Nephron (organoid): ENCODE measurements around the gene DPP6.
A peak's percentile ranks its signal among the peaks of the same experiment; 100 is the strongest.

ENCODE experiments used
- H3K27ac Mint-ChIP-seq, 3 experiments: 2 replicates each; pipeline ENCODE4 v1.8.0; 2020; ENCODE audit warnings: mixed read lengths in 3 of 3, mild to moderate bottlenecking in 2 of 3, moderate library complexity in 1 of 3
- H3K27me3 Mint-ChIP-seq: 2 replicates; pipeline ENCODE4 v1.8.0; 2021; ENCODE audit warnings: low read depth, mild to moderate bottlenecking, moderate library complexity, mixed read lengths
- H3K36me3 Mint-ChIP-seq: 2 replicates; pipeline ENCODE4 v1.8.0; 2020; ENCODE audit warnings: low read depth, mixed read lengths
- H3K4me1 Mint-ChIP-seq: 2 replicates; pipeline ENCODE4 v1.8.0; 2020; ENCODE audit warnings: mixed read lengths
- H3K4me3 Mint-ChIP-seq, 3 experiments: 2 replicates each; pipeline ENCODE4 v1.8.0; 2020; ENCODE audit warnings: mild to moderate bottlenecking in 3 of 3, mixed read lengths in 3 of 3, moderate library complexity in 2 of 3
- H3K9me3 Mint-ChIP-seq: 2 replicates; pipeline ENCODE4 v1.8.0; 2020; ENCODE audit warnings: mixed read lengths
- CTCF ChIP-seq, 3 experiments: fragments of 200-600 bp; sonication (generic); IDR thresholded peaks; one replicate each; pipeline ENCODE4 v1.5.0; 2021; ENCODE audit warnings: antibody characterized with exemption in 3 of 3; ENCODE audit not compliant: unreplicated experiment in 3 of 3

Gene DPP6

GRCh38 chr7:154412105-154412504 lies 359.9 kb downstream of the DPP6 start:
- no peaks in the 10 kb centered on the region for H3K4me1 Mint-ChIP-seq
- no peak for TF ChIP-seq CTCF (IDR thresholded peaks at IDR 0.05; ENCODE audit: unreplicated experiment in 3 of 3)
- no peaks in the 10 kb centered on the region for H3K9me3 Mint-ChIP-seq
- H3K36me3 Mint-ChIP-seq = no peaks in the 10 kb centered on the region
- no peak overlapping the region for H3K27ac Mint-ChIP-seq
- H3K4me3 Mint-ChIP-seq = no peak overlapping the region
- peaks cover 4% of the 10 kb centered on the region for H3K27me3 Mint-ChIP-seq

GRCh38 chr7:154415709-154416399 lies 363.7 kb downstream of the DPP6 start:
- H3K9me3 Mint-ChIP-seq = no peaks in the 10 kb centered on the region
- H3K27me3 Mint-ChIP-seq = peaks cover 4% of the 10 kb centered on the region
- no peak for TF ChIP-seq CTCF (IDR thresholded peaks at IDR 0.05; ENCODE audit: unreplicated experiment in 3 of 3)
- H3K27ac Mint-ChIP-seq = no peak overlapping the region
- H3K4me3 Mint-ChIP-seq = no peak overlapping the region
- no peaks in the 10 kb centered on the region for H3K4me1 Mint-ChIP-seq
- no peaks in the 10 kb centered on the region for H3K36me3 Mint-ChIP-seq

- TF ChIP-seq CTCF (IDR thresholded peaks at IDR 0.05; ENCODE audit: unreplicated experiment in 3 of 3) = no peak
- Mint-ChIP-seq H3K4me3 (no peak overlapping the region), H3K27ac (no peak overlapping the region), H3K4me1 (no peaks in the 10 kb centered on the region), H3K27me3 (peaks cover 4% of the 10 kb centered on the region), H3K9me3 (no peaks in the 10 kb centered on the region), H3K36me3 (no peaks in the 10 kb centered on the region)
Measured at GRCh38 chr7:154416714-154417113, 364.5 kb downstream of the DPP6 start.

- Mint-ChIP-seq H3K9me3 (no peaks in the 10 kb centered on the region), H3K4me1 (peaks cover 14% of the 10 kb centered on the region), H3K27ac (no peak overlapping the region), H3K4me3 (no peak overlapping the region), H3K36me3 (no peaks in the 10 kb centered on the region), H3K27me3 (no peaks in the 10 kb centered on the region)
- no peak for TF ChIP-seq CTCF (IDR thresholded peaks at IDR 0.05; ENCODE audit: unreplicated experiment in 3 of 3)
Measured at GRCh38 chr7:154419344-154419743, 367.1 kb downstream of the DPP6 start.

- no peak for TF ChIP-seq CTCF (IDR thresholded peaks at IDR 0.05; ENCODE audit: unreplicated experiment in 3 of 3)
- peak overlapping the region in 1 of 3 experiments; percentile 49 for H3K27ac Mint-ChIP-seq
- H3K27me3 Mint-ChIP-seq = no peaks in the 10 kb centered on the region
- H3K36me3 Mint-ChIP-seq = no peaks in the 10 kb centered on the region
- peaks cover 22% of the 10 kb centered on the region for H3K4me1 Mint-ChIP-seq
- H3K9me3 Mint-ChIP-seq = no peaks in the 10 kb centered on the region
- no peak overlapping the region for H3K4me3 Mint-ChIP-seq
Measured at GRCh38 chr7:154423231-154423630, 371.0 kb downstream of the DPP6 start.

- H3K9me3 Mint-ChIP-seq = no peaks in the 10 kb centered on the region
- no peak overlapping the region for H3K27ac Mint-ChIP-seq
- H3K4me1 Mint-ChIP-seq = peaks cover 22% of the 10 kb centered on the region
- H3K27me3 Mint-ChIP-seq = no peaks in the 10 kb centered on the region
- no peak for TF ChIP-seq CTCF (IDR thresholded peaks at IDR 0.05; ENCODE audit: unreplicated experiment in 3 of 3)
- no peak overlapping the region for H3K4me3 Mint-ChIP-seq
- no peaks in the 10 kb centered on the region for H3K36me3 Mint-ChIP-seq
Measured at GRCh38 chr7:154424350-154424749, 372.2 kb downstream of the DPP6 start.
